Activated naive CD4-positive, alpha-beta T cell treated with anti-CD3 and anti-CD28 coated beads, Interleukin-2, amount 50 U/mL, for 16 hours (primary cell): Measurements from ENCODE around the gene DARS2.
"Not testable (repeated sequence)": the region's sequence is repeated elsewhere in the genome, so short reads cannot be mapped to it uniquely, and the experiment has no call there.

ENCODE experiments used
- DNase-seq: peaks from one replicate; pipeline ENCODE4 v3.0.0-alpha.2; 2020

The DARS2 gene, protein sequence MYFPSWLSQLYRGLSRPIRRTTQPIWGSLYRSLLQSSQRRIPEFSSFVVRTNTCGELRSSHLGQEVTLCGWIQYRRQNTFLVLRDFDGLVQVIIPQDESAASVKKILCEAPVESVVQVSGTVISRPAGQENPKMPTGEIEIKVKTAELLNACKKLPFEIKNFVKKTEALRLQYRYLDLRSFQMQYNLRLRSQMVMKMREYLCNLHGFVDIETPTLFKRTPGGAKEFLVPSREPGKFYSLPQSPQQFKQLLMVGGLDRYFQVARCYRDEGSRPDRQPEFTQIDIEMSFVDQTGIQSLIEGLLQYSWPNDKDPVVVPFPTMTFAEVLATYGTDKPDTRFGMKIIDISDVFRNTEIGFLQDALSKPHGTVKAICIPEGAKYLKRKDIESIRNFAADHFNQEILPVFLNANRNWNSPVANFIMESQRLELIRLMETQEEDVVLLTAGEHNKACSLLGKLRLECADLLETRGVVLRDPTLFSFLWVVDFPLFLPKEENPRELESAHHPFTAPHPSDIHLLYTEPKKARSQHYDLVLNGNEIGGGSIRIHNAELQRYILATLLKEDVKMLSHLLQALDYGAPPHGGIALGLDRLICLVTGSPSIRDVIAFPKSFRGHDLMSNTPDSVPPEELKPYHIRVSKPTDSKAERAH

DNA sequence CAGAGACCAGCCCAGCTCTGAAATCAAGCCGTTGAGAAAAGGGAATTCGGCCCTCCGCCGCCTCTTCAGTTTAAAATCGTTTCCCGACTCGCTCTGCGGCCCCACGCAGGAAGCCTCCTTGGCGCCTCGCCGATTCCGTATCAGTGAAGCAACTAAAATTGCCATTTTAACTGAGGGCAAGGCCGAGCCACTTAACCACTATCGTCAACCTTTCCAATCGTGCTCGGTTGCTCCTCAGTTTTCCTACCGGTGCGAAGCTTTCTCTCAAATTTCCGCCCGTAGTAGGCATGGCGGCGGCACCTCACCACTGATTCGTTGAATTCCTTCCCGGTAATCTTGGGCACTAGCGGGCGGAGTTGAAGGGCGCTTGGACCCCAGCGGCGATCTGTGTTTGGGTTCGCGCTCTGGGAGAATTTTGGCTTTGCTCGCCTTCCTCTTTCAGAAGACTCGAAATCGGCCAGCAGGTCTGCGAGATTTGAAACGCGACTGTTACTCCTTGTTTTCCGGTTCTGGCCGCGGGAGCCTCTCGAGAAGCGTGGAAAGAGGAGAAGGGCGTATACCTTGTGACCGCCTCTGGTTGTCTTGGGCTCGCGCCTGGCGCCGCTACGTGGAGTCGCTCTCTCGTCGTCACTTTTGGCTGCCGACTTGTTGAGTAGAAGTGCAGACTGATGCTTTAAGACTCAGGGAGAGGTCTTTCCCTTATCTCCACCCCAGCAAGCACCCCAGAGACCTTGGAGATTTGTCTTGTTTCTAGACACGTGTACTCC is at the start of gene DARS2, which contains the start of gene CENPL:
DARS2 (plus strand) TSS at position 359 of the 767 bp plus-strand sequence. CDS start 557 bp downstream, outside the sequence.
CENPL (minus strand) TSS at position 569 of the 767 bp plus-strand sequence. CDS start 13,584 bp downstream, outside the sequence.
- peak; percentile 88 for DNase-seq

DNA sequence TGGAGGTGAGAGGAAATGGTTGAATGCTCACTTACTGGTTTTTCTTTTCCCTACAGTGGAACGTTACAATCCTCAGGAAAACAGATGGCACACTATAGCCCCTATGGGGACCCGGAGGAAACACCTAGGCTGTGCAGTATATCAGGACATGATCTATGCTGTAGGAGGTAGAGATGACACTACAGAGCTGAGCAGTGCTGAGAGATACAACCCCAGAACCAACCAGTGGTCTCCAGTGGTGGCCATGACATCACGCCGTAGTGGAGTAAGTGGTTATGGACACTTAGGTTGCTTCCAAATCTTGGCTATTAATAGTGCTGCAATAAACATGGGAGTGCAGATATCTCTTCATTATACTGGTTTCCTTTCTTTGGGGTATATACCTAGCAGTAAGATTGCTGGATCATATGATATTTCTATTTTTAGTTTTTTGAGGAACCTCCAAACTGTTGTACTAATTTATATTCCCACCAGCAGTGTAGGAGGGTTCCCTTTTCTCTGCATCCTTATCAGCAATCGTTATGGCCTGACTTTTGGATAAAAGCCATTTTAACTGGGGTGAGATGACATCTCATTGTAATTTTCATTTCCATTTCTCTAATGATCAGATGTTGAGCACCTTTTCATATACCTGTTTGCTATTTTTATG is 48.8 kb upstream of the DARS2 start:
- no peak for DNase-seq

DNA sequence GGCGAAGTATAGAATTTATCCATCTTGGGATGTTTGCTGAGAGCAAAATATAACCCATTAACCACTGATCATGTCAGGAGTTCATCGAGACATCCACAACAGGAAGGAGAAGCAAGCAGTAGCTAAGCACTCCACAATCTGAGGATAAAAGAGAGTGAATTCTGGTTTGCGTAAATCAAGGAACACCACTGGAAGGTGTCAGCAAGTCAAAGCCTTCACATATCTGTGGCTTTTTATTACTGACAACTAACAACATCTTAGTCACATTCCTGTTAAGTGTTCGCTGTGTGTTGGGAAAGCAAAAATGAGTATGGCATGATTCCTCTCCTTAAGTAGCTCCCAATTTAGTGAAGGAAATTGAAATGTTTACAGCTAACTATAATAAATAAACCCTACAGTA is 44.5 kb upstream of the DARS2 start:
- DNase-seq, result no peak

DNA sequence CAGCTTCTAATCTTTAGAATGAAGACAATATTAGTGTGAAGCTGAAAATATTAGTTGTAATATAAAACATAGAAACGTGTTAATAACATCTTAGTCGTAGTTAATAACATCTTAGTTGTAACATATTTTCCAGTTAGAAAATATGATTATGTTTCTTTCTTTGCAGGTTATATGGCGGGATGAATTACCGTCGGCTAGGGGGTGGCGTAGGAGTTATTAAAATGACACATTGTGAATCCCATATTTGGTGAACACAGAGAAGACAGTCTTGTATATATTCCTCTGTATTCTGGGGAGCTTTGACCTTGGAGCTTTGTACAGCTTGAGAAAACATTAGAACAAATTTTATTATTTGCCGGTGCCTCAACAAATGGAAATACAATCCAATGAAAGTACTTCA is 39.5 kb upstream of the DARS2 start:
- DNase-seq, result no peak

DNA sequence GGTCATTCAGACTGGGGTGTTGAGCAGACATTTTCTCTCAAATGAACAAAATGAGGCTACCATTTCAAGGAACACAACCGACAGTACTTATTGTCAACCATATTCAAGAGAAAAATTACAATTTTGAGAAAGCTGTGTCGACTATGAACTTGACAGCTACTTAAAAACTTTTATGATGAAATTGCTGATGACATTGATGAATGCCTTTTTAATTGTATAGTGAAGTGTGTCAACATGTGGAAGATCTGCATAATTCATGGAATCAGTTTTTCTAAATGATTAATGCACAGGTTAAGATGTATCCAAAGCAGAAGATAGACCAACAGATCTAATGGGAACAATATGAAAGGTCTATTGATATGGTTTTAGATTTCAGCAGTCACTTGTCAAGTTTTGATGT is 34.6 kb upstream of the DARS2 start:
- no peak for DNase-seq

DNA sequence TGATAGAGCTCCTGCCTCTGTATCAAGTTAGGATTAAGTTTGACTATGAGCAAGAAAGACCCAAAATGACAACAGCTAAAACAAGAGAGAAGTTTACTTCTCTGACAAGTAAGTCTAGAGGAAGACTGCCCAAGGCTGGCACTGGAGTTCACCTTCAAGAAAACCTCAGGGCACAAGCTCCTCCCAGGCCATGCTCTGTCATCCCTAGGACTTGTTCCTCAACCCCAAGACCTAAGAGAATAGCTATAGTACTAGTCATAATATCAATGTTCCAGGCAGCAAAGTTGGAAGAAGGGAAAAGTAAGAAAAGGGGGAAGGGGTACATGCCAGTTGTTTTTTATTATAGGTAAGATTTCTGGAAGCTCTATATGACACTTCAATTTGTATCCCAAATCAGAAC is 26.4 kb upstream of the DARS2 start:
- DNase-seq, result no peak

DNA sequence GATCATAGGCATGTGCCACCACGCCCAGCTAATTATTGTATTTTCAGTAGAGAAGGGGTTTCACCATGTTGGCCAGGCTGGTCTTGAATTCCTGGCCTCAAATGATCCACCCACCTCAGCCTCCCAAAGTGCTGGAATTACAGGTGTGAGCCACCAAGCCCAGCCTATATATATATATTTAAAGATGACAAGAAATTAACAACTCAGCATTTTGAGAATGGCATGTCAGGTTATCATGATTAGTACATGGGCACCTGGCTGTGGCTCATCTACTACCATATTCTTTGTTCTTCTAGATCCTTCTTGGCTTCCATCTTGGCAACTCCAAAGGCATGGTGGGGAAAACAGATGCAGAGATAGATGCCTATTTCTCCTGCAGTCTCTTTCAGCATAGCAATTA is 24.5 kb upstream of the DARS2 start:
- DNase-seq, result not testable (repeated sequence)

DNA sequence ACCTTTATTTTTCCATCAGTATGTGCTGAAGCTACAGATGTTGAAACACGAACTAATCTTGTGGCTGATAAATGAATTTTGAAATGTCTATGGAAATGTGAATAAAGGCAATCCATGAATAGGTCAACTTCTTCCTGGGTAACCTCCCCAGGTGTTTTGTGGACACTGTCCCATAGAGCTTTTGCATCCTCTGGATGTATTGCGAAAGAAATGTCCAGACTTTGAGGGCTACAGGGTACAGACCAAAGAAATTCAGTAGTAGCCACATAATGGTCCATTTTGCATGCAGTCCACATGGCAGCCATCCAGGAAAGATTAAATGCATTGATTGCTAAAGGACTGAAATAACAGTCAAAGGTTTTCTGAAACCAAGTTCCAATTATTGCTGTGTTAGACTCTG is 21.5 kb upstream of the DARS2 start:
- no peak for DNase-seq

DNA sequence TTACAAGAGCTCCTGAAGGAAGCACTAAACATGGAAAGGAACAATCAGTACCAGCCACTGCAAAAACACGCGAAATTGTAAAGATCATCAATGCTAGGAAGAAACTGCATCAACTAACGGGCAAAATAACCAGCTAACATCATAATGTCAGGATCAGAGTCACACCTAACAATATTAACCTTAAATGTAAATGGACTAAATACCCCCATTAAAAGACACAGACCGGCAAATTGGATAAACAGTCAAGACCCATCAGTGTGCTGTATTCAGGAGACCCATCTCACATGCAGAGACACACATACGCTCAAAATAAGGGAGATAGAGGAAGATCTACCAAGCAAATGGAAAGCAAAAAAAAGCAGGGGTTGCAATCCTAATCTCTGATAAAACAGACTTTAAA is 10.8 kb upstream of the DARS2 start:
- DNase-seq, result not testable (repeated sequence)

DNA sequence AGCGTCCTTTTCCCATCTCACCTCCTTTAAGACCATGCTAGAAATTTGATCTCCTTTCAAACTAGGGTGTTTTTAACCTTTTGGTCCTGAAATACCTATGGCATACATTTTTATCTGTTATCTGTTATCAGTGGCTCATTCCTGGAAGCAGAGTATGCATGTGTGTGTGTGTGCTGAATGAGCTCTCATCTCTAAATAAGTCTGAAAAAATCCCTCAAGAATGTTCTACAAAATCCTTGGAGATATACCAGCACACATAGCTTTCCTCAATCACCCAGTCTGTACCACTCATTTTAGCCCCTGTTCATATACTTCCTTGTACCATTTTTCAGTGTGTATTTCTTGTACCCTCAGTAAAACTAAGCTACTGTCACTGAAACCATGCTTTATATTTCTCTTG is 6.0 kb upstream of the DARS2 start:
- no peak for DNase-seq

DNA sequence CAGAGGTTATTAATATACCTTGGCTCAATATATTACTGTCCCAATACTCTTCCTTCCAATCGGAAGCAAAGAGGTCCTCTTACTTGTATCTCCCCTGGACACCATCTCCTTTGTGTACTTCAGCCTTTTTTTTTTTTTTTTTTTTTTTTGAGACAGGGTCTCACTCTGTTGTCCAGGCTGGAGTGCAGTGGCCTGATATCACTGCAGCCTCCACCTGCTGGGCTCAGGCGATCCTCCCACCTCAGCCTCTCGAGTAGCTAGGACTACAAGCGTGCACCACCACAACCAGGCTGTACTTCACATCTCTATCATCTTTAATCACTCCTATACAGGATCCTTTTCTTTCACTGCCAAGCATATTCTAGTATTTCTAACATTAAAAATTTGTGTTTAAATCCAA is 2.8 kb upstream of the DARS2 start:
- DNase-seq, result no peak

DNA sequence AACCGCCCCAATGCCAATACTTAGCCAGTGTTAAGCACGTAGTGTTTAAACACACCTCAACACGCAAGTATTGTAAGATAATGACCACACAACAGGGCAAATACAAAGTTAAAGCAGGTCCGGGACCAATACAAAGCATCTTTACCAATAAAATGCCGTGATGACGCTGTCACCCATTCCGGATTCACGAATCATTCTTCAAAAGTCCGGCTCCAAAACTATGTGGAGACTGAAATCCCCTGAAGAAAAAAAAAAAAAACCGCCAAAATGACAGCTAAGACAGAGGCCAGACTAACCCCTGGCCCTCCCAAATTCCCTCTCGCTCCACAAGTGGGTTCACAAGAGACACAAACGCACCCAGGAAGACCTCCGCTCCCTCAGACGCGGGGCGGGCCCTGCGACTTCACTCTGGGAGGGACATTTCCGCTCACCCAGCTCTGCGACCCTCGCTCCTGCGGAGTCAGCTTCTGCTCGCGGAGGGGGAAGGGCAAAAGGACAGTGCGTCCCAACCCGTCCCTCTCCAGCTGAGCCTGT is 625 bp upstream of the DARS2 start:
- DNase-seq, result no peak

DNA sequence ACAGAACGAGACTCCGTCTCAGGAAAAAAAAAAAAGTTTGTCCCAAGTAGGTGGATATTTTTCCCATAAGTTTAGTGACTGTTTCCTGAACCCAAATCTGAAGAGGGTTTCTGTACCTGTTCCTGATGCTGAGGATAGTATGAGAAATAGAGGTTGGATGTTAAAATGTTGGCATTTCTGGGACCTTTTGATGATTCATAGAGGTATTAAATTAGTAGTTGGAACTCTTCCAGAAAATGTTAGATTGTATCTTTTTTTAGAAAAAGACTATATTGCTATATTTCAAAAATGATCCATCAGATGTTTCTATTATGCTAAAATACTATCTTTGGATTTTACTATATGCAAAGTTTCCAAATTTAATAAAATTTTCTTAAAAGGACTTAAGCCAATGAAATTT is 3.1 kb downstream of the DARS2 start:
- no peak for DNase-seq

DNA sequence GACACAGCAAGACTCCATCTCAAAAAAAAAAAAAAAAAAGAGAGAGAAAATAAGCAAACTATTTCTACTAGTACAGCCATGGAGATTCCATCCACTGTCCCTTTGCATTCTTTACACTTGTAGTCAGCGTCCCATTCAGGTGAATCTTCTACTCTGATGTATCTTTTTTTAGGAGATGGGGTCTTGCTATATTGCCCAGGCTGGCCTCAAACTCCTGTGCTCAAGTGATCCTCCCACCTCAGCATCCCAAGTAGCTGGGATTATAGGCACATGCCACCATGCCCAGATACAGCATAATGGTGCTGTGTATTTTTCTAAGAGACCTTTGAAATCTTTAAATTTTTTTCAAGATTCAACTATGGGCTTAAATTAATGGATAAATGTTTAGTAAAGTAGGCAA is 8.3 kb downstream of the DARS2 start:
- no peak for DNase-seq

DNA sequence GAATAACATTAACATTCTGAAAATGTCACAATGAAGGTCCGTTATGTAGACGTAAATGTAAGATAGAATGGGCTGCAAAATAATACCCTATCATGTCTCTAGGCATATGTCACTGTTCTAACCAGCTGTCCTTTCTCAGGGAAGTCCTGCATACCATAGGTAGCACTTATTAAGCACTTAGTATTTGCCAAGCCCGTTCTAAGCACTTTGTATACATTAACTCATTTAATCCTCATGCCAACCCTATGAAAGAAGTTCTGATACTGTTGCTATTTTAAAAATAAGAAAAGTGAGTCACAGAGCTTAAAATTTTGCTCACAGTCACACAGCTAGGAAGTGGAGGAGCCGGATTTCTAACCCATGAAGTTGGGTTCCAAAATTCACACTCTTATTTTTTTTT is 27.6 kb downstream of the DARS2 start:
- no peak for DNase-seq

DNA sequence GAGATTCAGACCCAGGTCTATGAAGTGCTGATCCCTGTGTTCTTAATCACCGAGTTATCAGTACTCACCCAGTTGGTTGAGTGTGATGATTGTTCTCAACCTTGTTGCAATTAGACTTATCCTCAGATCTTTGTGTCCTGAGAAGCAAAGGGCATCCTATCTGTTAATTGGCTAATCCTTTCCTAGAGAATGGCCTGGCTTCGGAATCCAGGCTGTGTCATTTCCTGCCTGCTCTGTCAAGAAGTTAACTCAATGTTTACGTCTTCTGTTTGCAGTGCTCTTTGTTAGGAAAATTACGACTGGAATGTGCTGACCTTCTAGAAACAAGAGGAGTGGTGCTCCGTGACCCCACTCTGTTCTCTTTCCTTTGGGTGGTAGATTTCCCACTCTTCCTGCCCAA is 28.6 kb downstream of the DARS2 start:
- no peak for DNase-seq

DNA sequence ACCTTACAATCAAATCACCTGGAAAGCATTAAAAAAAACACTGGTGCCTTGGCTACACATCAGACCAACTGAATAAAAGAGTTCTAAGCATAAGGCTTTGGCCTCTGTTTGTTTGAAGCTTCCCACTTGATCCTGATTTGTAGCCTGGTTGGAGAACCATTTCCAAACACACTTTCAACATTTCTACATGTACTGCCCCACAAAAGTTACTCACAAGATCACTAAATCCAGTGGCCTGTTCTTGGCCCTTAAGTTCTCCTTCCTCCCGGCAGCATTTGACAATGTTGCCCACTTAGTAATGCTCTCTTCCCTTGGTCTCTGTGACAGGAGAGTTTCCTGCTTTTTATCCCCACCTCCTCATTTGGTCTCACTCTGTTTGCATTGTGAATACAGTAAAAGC is 31.5 kb downstream of the DARS2 start:
- DNase-seq, result no peak

DNA sequence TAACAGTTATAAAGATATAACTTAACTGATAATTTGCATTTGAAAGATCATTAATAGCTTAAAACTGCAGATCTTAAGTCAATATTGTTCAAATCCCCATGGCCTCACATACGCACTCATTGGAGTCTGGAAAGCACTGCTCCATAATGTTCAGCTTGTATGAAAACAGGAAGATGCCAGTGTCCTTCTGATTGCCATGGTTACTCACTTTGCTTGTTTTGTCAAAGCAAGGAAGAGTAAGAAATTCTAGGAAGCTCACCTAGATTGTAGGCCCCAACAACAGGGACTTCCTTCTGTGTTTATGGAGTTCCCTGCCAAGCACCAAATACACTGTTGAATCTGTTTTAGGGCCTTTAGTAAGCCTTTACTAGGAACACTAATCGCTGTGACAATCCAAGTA is 32.4 kb downstream of the DARS2 start:
- no peak for DNase-seq

DNA sequence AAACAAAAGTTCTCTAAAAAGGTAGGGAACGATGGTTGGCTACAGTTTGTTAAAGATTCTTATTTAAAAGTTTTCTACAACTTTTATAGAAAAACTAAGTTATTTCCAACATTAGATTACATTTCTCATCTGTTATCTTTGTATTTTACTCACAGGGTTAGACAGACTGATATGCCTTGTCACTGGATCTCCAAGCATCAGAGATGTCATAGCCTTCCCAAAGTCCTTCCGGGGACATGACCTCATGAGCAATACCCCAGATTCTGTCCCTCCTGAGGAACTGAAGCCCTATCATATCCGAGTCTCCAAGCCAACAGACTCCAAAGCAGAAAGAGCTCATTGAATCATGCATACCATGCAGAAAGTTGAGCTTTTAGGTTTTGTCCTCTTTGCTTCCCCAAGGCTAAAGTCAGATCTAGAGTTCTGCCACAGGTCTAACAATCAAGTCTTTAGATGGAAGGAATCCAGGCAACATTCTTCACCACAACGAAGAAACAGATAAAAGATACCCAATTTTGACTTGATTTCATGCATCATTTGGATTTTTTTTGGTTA is 33.0 kb downstream of the DARS2 start:
- DNase-seq, result no peak

DNA sequence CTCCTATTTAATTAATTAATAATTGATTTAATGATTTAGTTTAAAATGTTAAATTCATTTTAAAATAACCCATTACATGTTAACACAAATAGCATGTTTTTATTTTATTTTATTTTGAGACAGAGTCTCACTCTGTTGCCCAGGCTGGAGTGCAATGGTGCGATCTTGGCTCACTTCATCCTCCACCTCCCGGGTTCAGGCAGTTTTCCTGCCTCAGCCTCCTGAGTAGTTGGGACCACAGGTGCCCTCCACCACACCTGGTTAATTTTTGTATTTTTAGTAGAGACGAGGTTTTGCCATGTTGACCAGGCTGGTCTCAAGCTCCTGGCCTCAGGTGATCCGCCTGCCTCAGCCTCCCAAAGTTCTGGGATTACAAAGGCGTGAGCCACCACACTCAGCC is 35.1 kb downstream of the DARS2 start:
- DNase-seq, result not testable (repeated sequence)

DNA sequence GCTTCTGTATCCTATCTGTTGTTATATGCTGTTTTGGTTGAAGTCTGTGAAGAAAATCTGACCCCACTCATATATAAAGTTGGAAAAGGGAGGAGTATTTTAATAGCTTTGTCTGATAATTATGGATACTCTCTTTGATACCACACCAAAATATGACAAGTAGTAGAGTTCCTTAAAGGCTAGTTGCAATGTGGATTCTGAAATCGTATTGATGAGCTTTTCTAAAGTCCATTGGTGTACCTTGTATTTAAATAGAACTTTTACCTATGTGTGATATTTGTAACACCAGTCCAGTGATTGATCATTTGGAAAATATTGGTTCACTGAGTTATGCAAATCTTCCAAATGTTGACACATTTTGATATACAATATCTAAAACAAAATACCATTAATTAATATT is 35.6 kb downstream of the DARS2 start:
- DNase-seq, result no peak

DNA sequence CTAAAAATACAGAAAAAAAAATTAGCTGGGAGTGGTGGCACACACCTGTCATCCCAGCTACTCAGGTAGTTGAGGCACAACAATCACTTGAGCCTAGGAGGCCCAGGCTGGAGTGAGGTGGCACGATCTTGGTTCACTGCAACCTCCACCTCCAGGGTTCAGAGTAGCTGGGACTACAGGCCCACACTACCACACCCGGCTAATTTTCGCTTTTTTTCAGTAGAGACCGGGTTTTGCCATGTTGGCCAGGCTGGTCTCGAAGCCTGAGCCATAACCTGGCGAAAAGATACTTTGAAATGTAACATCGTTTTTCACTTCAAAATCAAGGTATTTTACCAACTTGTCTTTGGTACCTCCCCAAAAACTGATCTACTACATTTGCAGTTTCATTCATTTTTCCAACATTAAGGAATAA is 37.3 kb downstream of the DARS2 start:
- DNase-seq, result peak; percentile 29
